ENCODE results near the gene TNFSF9. TPM values are rescaled to one million over a fixed set of nuclear protein-coding genes. Genes with fewer than 3 reads are reported as not detected.
"Not testable (repeated sequence)": the region's sequence is repeated elsewhere in the genome, so short reads cannot be mapped to it uniquely, and the experiment has no call there.

TNFSF9 gene
- total and polyA plus RNA-seq, 2 donors, result 0.52 to 2.9 TPM

- no peaks in the 10 kb centered on the region for H3K36me3 ChIP-seq (ENCODE audit: control insufficient read depth in 2 of 2, insufficient read depth in 2 of 2, low read length in 1 of 2)
- H3K27me3 ChIP-seq (ENCODE audit: control insufficient read depth in 2 of 2, insufficient read depth in 1 of 2, low read length in 1 of 2), result peaks cover 34 to 53% of the 10 kb centered on the region in 2 donors
- H3K27ac ChIP-seq (ENCODE audit: low read depth in 1 of 2, low read length in 1 of 2), result no peak overlapping the region
- H3K4me3 ChIP-seq (ENCODE audit: low read length in 2 of 2), result no peak overlapping the region
- no peaks in the 10 kb centered on the region for H3K9me3 ChIP-seq (ENCODE audit: control insufficient read depth in 2 of 2, insufficient read depth in 1 of 2, low read length in 1 of 2)
- H3K4me1 ChIP-seq (ENCODE audit: control insufficient read depth in 2 of 2, insufficient read depth in 2 of 2, low read length in 2 of 2), result no peaks in the 10 kb centered on the region
- 96% methylated on average over 9 of the region's 9 CpGs for WGBS
- no peak for DNase-seq (ENCODE audit: low read depth in 6 of 9, low spot score in 9 of 9)
Observed at GRCh38 chr19:6503407-6504201, 27.2 kb upstream of the TNFSF9 start.

- not testable (repeated sequence) for H3K36me3 ChIP-seq (ENCODE audit: control insufficient read depth in 2 of 2, insufficient read depth in 2 of 2, low read length in 1 of 2); H3K27ac ChIP-seq (ENCODE audit: low read depth in 1 of 2, low read length in 1 of 2); DNase-seq (ENCODE audit: low read depth in 6 of 9, low spot score in 9 of 9); H3K4me3 ChIP-seq (ENCODE audit: low read length in 2 of 2); H3K27me3 ChIP-seq (ENCODE audit: control insufficient read depth in 2 of 2, insufficient read depth in 1 of 2, low read length in 1 of 2); H3K9me3 ChIP-seq (ENCODE audit: control insufficient read depth in 2 of 2, insufficient read depth in 1 of 2, low read length in 1 of 2); H3K4me1 ChIP-seq (ENCODE audit: control insufficient read depth in 2 of 2, insufficient read depth in 2 of 2, low read length in 2 of 2)
- WGBS, result 91% methylated on average over 9 of the region's 9 CpGs
Observed at GRCh38 chr19:6508028-6508771, 22.6 kb upstream of the TNFSF9 start.

- Histone ChIP-seq H3K4me1 (ENCODE audit: control insufficient read depth in 2 of 2, insufficient read depth in 2 of 2, low read length in 2 of 2) (no peaks in the 10 kb centered on the region), H3K9me3 (ENCODE audit: control insufficient read depth in 2 of 2, insufficient read depth in 1 of 2, low read length in 1 of 2) (no peaks in the 10 kb centered on the region), H3K4me3 (ENCODE audit: low read length in 2 of 2) (no peak overlapping the region), H3K27ac (ENCODE audit: low read depth in 1 of 2, low read length in 1 of 2) (no peak overlapping the region), H3K27me3 (ENCODE audit: control insufficient read depth in 2 of 2, insufficient read depth in 1 of 2, low read length in 1 of 2) (no peaks in the 10 kb centered on the region), H3K36me3 (ENCODE audit: control insufficient read depth in 2 of 2, insufficient read depth in 2 of 2, low read length in 1 of 2) (no peaks in the 10 kb centered on the region)
- no peak for DNase-seq (ENCODE audit: low read depth in 6 of 9, low spot score in 9 of 9)
- 92% methylated on average over 20 of the region's 20 CpGs for WGBS
Observed at GRCh38 chr19:6509118-6509971, 21.5 kb upstream of the TNFSF9 start.

GRCh38 chr19:6510618-6511017 lies 20.2 kb upstream of the TNFSF9 start:
- Histone ChIP-seq H3K4me1 (ENCODE audit: control insufficient read depth in 2 of 2, insufficient read depth in 2 of 2, low read length in 2 of 2) (no peaks in the 10 kb centered on the region), H3K27me3 (ENCODE audit: control insufficient read depth in 2 of 2, insufficient read depth in 1 of 2, low read length in 1 of 2) (no peaks in the 10 kb centered on the region), H3K27ac (ENCODE audit: low read depth in 1 of 2, low read length in 1 of 2) (no peak overlapping the region), H3K9me3 (ENCODE audit: control insufficient read depth in 2 of 2, insufficient read depth in 1 of 2, low read length in 1 of 2) (peaks cover 0 to 5% of the 10 kb centered on the region in 2 donors), H3K4me3 (ENCODE audit: low read length in 2 of 2) (no peak overlapping the region), H3K36me3 (ENCODE audit: control insufficient read depth in 2 of 2, insufficient read depth in 2 of 2, low read length in 1 of 2) (no peaks in the 10 kb centered on the region)
- 94% methylated on average over 7 of the region's 7 CpGs for WGBS
- DNase-seq (ENCODE audit: low read depth in 6 of 9, low spot score in 9 of 9), result no peak

- DNase-seq (ENCODE audit: low read depth in 6 of 9, low spot score in 9 of 9), result no peak
- WGBS, result 94% methylated on average over 9 of the region's 9 CpGs
- Histone ChIP-seq H3K9me3 (ENCODE audit: control insufficient read depth in 2 of 2, insufficient read depth in 1 of 2, low read length in 1 of 2) (peaks cover 0 to 5% of the 10 kb centered on the region in 2 donors), H3K27ac (ENCODE audit: low read depth in 1 of 2, low read length in 1 of 2) (no peak overlapping the region), H3K4me1 (ENCODE audit: control insufficient read depth in 2 of 2, insufficient read depth in 2 of 2, low read length in 2 of 2) (peaks cover 5 to 20% of the 10 kb centered on the region in 2 donors), H3K36me3 (ENCODE audit: control insufficient read depth in 2 of 2, insufficient read depth in 2 of 2, low read length in 1 of 2) (no peaks in the 10 kb centered on the region), H3K27me3 (ENCODE audit: control insufficient read depth in 2 of 2, insufficient read depth in 1 of 2, low read length in 1 of 2) (no peaks in the 10 kb centered on the region), H3K4me3 (ENCODE audit: low read length in 2 of 2) (no peak overlapping the region)
Observed at GRCh38 chr19:6514089-6514488, 16.7 kb upstream of the TNFSF9 start.

- no peaks in the 10 kb centered on the region for H3K27me3 ChIP-seq (ENCODE audit: control insufficient read depth in 2 of 2, insufficient read depth in 1 of 2, low read length in 1 of 2)
- no peaks in the 10 kb centered on the region for H3K36me3 ChIP-seq (ENCODE audit: control insufficient read depth in 2 of 2, insufficient read depth in 2 of 2, low read length in 1 of 2)
- WGBS, result 95% methylated on average over 15 of the region's 15 CpGs
Observed at GRCh38 chr19:6514926-6515544, 15.8 kb upstream of the TNFSF9 start.

GRCh38 chr19:6516018-6516658 lies 14.7 kb upstream of the TNFSF9 start:
- peak; percentile 52 to 85 (median 63) for DNase-seq (ENCODE audit: low read depth in 6 of 9, low spot score in 9 of 9)
- peak overlapping the region; percentile 68 to 75 for H3K4me3 ChIP-seq (ENCODE audit: low read length in 2 of 2)
- peak overlapping the region in 1 of 2 donors; percentile 43 for H3K27ac ChIP-seq (ENCODE audit: low read depth in 1 of 2, low read length in 1 of 2)
- no peaks in the 10 kb centered on the region for H3K27me3 ChIP-seq (ENCODE audit: control insufficient read depth in 2 of 2, insufficient read depth in 1 of 2, low read length in 1 of 2)
- H3K36me3 ChIP-seq (ENCODE audit: control insufficient read depth in 2 of 2, insufficient read depth in 2 of 2, low read length in 1 of 2), result no peaks in the 10 kb centered on the region
- WGBS, result 2% methylated on average over 26 of the region's 26 CpGs
- H3K4me1 ChIP-seq (ENCODE audit: control insufficient read depth in 2 of 2, insufficient read depth in 2 of 2, low read length in 2 of 2), result peaks cover 5 to 20% of the 10 kb centered on the region in 2 donors
- peaks cover 0 to 5% of the 10 kb centered on the region in 2 donors for H3K9me3 ChIP-seq (ENCODE audit: control insufficient read depth in 2 of 2, insufficient read depth in 1 of 2, low read length in 1 of 2)

More at GRCh38 chr19:6514926-6515544, 15.8 kb upstream of the TNFSF9 start:
- Histone ChIP-seq H3K4me3 (ENCODE audit: low read length in 2 of 2) (no peak overlapping the region), H3K27ac (ENCODE audit: low read depth in 1 of 2, low read length in 1 of 2) (no peak overlapping the region), H3K9me3 (ENCODE audit: control insufficient read depth in 2 of 2, insufficient read depth in 1 of 2, low read length in 1 of 2) (peaks cover 0 to 5% of the 10 kb centered on the region in 2 donors), H3K4me1 (ENCODE audit: control insufficient read depth in 2 of 2, insufficient read depth in 2 of 2, low read length in 2 of 2) (peaks cover 5 to 20% of the 10 kb centered on the region in 2 donors)
- DNase-seq (ENCODE audit: low read depth in 6 of 9, low spot score in 9 of 9), result no peak

GRCh38 chr19:6516659-6517291 lies 14.1 kb upstream of the TNFSF9 start:
- H3K27me3 ChIP-seq (ENCODE audit: control insufficient read depth in 2 of 2, insufficient read depth in 1 of 2, low read length in 1 of 2), result no peaks in the 10 kb centered on the region
- H3K9me3 ChIP-seq (ENCODE audit: control insufficient read depth in 2 of 2, insufficient read depth in 1 of 2, low read length in 1 of 2), result peaks cover 0 to 5% of the 10 kb centered on the region in 2 donors
- no peaks in the 10 kb centered on the region for H3K36me3 ChIP-seq (ENCODE audit: control insufficient read depth in 2 of 2, insufficient read depth in 2 of 2, low read length in 1 of 2)
- H3K4me1 ChIP-seq (ENCODE audit: control insufficient read depth in 2 of 2, insufficient read depth in 2 of 2, low read length in 2 of 2), result peaks cover 5 to 20% of the 10 kb centered on the region in 2 donors
- H3K27ac ChIP-seq (ENCODE audit: low read depth in 1 of 2, low read length in 1 of 2), result peak overlapping the region in 1 of 2 donors; percentile 43
- DNase-seq (ENCODE audit: low read depth in 6 of 9, low spot score in 9 of 9), result peak; percentile 61 to 91 (median 81)
- peak overlapping the region; percentile 68 to 75 for H3K4me3 ChIP-seq (ENCODE audit: low read length in 2 of 2)
- WGBS, result under 1% methylated on average over 38 of the region's 38 CpGs
